Liver (tissue), 3 donors: ENCODE measurements around the gene CDK5RAP2.

Source experiments
- ATF3 ChIP-seq: IDR thresholded peaks from 2 replicates; pipeline ENCODE4 v1.6.1; 2016; ENCODE audit warnings: antibody characterized with exemption
- CTCF ChIP-seq: fragments of 150-350 bp; IDR thresholded peaks from 2 replicates; pipeline ENCODE4 v1.5.1; 2017; ENCODE audit warnings: improper control_type of control experiment, low read depth, low read length; ENCODE audit not compliant: missing input control
- EGR1 ChIP-seq, 2 donors: IDR thresholded peaks; 2 replicates each; pipeline ENCODE4 v1.6.1; 2016 to 2018; ENCODE audit warnings: antibody characterized with exemption in 2 of 2, low read depth in 2 of 2
- FOXA2 ChIP-seq: IDR thresholded peaks from 2 replicates; pipeline ENCODE4 v1.6.1; 2016; ENCODE audit warnings: antibody characterized with exemption
- GABPA ChIP-seq, 2 donors: IDR thresholded peaks in 1 of 2; conservative IDR thresholded peaks in 1 of 2; 2 replicates each; pipeline ENCODE4 v1.6.1; 2016; ENCODE audit warnings: antibody characterized with exemption in 2 of 2, mild to moderate bottlenecking in 1 of 2, moderate library complexity in 1 of 2
- HNF4G ChIP-seq: IDR thresholded peaks from 2 replicates; pipeline ENCODE4 v1.6.1; 2016; ENCODE audit warnings: antibody characterized with exemption
- JUND ChIP-seq, 2 donors: IDR thresholded peaks; 2 replicates each; pipeline ENCODE4 v1.6.1; 2016; ENCODE audit warnings: antibody characterized with exemption in 2 of 2
- MAX ChIP-seq: IDR thresholded peaks from 2 replicates; pipeline ENCODE4 v1.6.1; 2016; ENCODE audit warnings: antibody characterized with exemption
- RAD21 ChIP-seq, 2 donors: IDR thresholded peaks; 2 replicates each; pipeline ENCODE4 v1.6.1; 2016; ENCODE audit warnings: antibody characterized with exemption in 2 of 2, mild to moderate bottlenecking in 2 of 2
- REST ChIP-seq: IDR thresholded peaks from 2 replicates; pipeline ENCODE4 v1.6.1; 2016; ENCODE audit warnings: antibody characterized with exemption, mild to moderate bottlenecking
- SP1 ChIP-seq: IDR thresholded peaks from 2 replicates; pipeline ENCODE4 v1.6.1; 2018; ENCODE audit warnings: antibody characterized with exemption, mild to moderate bottlenecking
- TAF1 ChIP-seq: conservative IDR thresholded peaks from 2 replicates; pipeline ENCODE4 v1.6.1; 2016; ENCODE audit warnings: antibody characterized with exemption, mild to moderate bottlenecking
- YY1 ChIP-seq: IDR thresholded peaks from 2 replicates; pipeline ENCODE4 v1.6.1; 2016; ENCODE audit warnings: antibody characterized with exemption, mild to moderate bottlenecking
- ZBTB33 ChIP-seq: IDR thresholded peaks from 2 replicates; pipeline ENCODE4 v1.6.1; 2016; ENCODE audit warnings: antibody characterized with exemption
- donor health status: healthy.
- donor health status: healthy.

- no peak for TF ChIP-seq YY1
- no peak for TF ChIP-seq CTCF
- TF ChIP-seq RAD21 (IDR thresholded peaks at IDR 0.05) = no peak
- no peak for TF ChIP-seq HNF4G
- no peak for TF ChIP-seq EGR1 (IDR thresholded peaks at IDR 0.05; ENCODE audit: low read depth in 2 of 2)
- TF ChIP-seq SP1 = no peak
- TF ChIP-seq MAX = no peak
- TF ChIP-seq GABPA (IDR thresholded peaks at IDR 0.05 in 1 of 2, conservative IDR thresholded peaks at IDR 0.05 in 1 of 2) = no peak
- TF ChIP-seq JUND (IDR thresholded peaks at IDR 0.05) = no peak
- no peak for TF ChIP-seq FOXA2
- no peak for TF ChIP-seq REST
- TF ChIP-seq ATF3 = no peak
- TF ChIP-seq ZBTB33 = no peak
- TF ChIP-seq TAF1 = no peak
Measured at GRCh38 chr9:120374239-120374638, 205.7 kb downstream of the CDK5RAP2 start.
